ENCODE results near the gene CCDC88C.

The CCDC88C gene

GRCh38 chr14:91223028-91223783 lies 194.4 kb downstream of the CCDC88C start:
- Histone ChIP-seq H3F3A (ENCODE audit: insufficient read depth, low read length) (no peaks in the 10 kb centered on the region), H3K9me3 (ENCODE audit: low read length) (no peaks in the 10 kb centered on the region), H3K27ac (ENCODE audit: low read depth, low read length, poor library complexity, severe bottlenecking) (no peak overlapping the region), H4K20me1 (ENCODE audit: insufficient read depth, low read length) (no peaks in the 10 kb centered on the region), H3K79me2 (ENCODE audit: insufficient read depth, low read length) (no peaks in the 10 kb centered on the region), H3K4me1 (ENCODE audit: insufficient read depth, low read length, severe bottlenecking) (peaks cover 7% of the 10 kb centered on the region), H3K27me3 (ENCODE audit: insufficient read depth, low read length) (no peaks in the 10 kb centered on the region), H3K36me3 (ENCODE audit: insufficient read depth, low read length) (peaks cover 7% of the 10 kb centered on the region), H3K4me2 (ENCODE audit: low read length) (no peak overlapping the region), H3K9me2 (ENCODE audit: low read depth, low read length) (no peaks in the 10 kb centered on the region), H3K9ac (ENCODE audit: low read length) (no peak overlapping the region), H2AFZ (ENCODE audit: low read length) (no peak overlapping the region), H3K4me3 (ENCODE audit: low read depth, low read length, poor library complexity, severe bottlenecking) (no peak overlapping the region)
- no peak for TF ChIP-seq EZH2 (IDR thresholded peaks at IDR 0.05; ENCODE audit: borderline replicate concordance, low read length)
- TF ChIP-seq, protein P1, sequence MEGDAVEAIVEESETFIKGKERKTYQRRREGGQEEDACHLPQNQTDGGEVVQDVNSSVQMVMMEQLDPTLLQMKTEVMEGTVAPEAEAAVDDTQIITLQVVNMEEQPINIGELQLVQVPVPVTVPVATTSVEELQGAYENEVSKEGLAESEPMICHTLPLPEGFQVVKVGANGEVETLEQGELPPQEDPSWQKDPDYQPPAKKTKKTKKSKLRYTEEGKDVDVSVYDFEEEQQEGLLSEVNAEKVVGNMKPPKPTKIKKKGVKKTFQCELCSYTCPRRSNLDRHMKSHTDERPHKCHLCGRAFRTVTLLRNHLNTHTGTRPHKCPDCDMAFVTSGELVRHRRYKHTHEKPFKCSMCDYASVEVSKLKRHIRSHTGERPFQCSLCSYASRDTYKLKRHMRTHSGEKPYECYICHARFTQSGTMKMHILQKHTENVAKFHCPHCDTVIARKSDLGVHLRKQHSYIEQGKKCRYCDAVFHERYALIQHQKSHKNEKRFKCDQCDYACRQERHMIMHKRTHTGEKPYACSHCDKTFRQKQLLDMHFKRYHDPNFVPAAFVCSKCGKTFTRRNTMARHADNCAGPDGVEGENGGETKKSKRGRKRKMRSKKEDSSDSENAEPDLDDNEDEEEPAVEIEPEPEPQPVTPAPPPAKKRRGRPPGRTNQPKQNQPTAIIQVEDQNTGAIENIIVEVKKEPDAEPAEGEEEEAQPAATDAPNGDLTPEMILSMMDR (IDR thresholded peaks at IDR 0.05; ENCODE audit: low read length): no peak
